ENCODE data around the gene KMT5C.

- TF ChIP-seq POLR2A (IDR thresholded peaks at IDR 0.05; ENCODE audit: low read depth, low read length) (no peak), POLR2AphosphoS5 (IDR thresholded peaks at IDR 0.05; ENCODE audit: low read depth, low read length) (no peak), TAF1 (IDR thresholded peaks at IDR 0.05; ENCODE audit: borderline replicate concordance, low read depth, low read length) (no peak)
Observed at GRCh38 chr19:55369653-55370304, 30.1 kb downstream of the KMT5C start.
